Keratinocyte (primary cell): ENCODE results near the gene MAP3K14. TPM values are rescaled to one million over a fixed set of nuclear protein-coding genes. Genes with fewer than 3 reads are reported as not detected.

Experiments used
- DNase-seq: peaks from one replicate; pipeline ENCODE4 v3.0.0-alpha.2; 2011; ENCODE audit warnings: low read depth, missing footprints, low spot score
- FAIRE-seq: peaks from 2 replicates; lab custom pipeline; 2011; peaks lifted over from hg19 to GRCh38; lab: Jason Lieb, UNC
- H2AFZ ChIP-seq: 2 replicates; pipeline ENCODE4 v1.6.0; 2012; ENCODE audit warnings: low read length, control low read depth, inconsistent platforms; ENCODE audit not compliant: control insufficient read depth
- H3K27ac ChIP-seq: 2 replicates; pipeline ENCODE4 v1.5.1; 2011; ENCODE audit warnings: low read length; ENCODE audit not compliant: control insufficient read depth, insufficient read depth
- H3K27me3 ChIP-seq: 3 replicates; pipeline ENCODE4 v1.6.0; 2011; ENCODE audit warnings: low read length; ENCODE audit not compliant: control insufficient read depth, insufficient read depth; ENCODE audit errors: extremely low read depth
- H3K36me3 ChIP-seq, 2 experiments: 2 replicates in 1 of 2; 3 replicates in 1 of 2; pipeline ENCODE4 v1.5.1; 2011; ENCODE audit warnings: low read length in 2 of 2, mild to moderate bottlenecking in 1 of 2; ENCODE audit not compliant: control insufficient read depth in 2 of 2, insufficient read depth in 2 of 2; ENCODE audit errors: extremely low read depth in 1 of 2
- H3K4me1 ChIP-seq: 3 replicates; pipeline ENCODE4 v1.5.1; 2011; ENCODE audit warnings: low read length; ENCODE audit not compliant: control insufficient read depth, insufficient read depth; ENCODE audit errors: extremely low read depth
- H3K4me2 ChIP-seq: 3 replicates; pipeline ENCODE4 v1.6.0; 2011; ENCODE audit warnings: low read depth, low read length; ENCODE audit not compliant: control insufficient read depth, insufficient read depth; ENCODE audit errors: extremely low read depth
- H3K4me3 ChIP-seq, 3 experiments: fragments of 200-600 bp in 1 of 3; sonication (generic) in 1 of 3; 2 replicates in 2 of 3; 3 replicates in 1 of 3; pipeline ENCODE4 v1.5.1; 2011 to 2016; ENCODE audit warnings: low read length in 3 of 3, mild to moderate bottlenecking in 3 of 3, control low read depth in 2 of 3, inconsistent platforms in 1 of 3, low read depth in 1 of 3, mixed read lengths in 1 of 3, mixed run types in 1 of 3, moderate library complexity in 1 of 3; ENCODE audit not compliant: control insufficient read depth in 2 of 3, insufficient read depth in 2 of 3; ENCODE audit errors: extremely low read depth in 1 of 3
- H3K79me2 ChIP-seq: 2 replicates; pipeline ENCODE4 v1.6.0; 2012; ENCODE audit warnings: low read length; ENCODE audit not compliant: control insufficient read depth, insufficient read depth
- H3K9ac ChIP-seq: 3 replicates; pipeline ENCODE4 v1.6.0; 2011; ENCODE audit warnings: low read length; ENCODE audit not compliant: control insufficient read depth, insufficient read depth; ENCODE audit errors: extremely low read depth
- H3K9me1 ChIP-seq: 3 replicates; pipeline ENCODE4 v1.6.0; 2011; ENCODE audit warnings: low read length; ENCODE audit not compliant: control insufficient read depth, insufficient read depth; ENCODE audit errors: extremely low read depth
- H3K9me3 ChIP-seq: 2 replicates; pipeline ENCODE4 v1.5.1; 2012; ENCODE audit warnings: low read depth, low read length; ENCODE audit not compliant: control insufficient read depth
- H4K20me1 ChIP-seq: 3 replicates; pipeline ENCODE4 v1.6.0; 2011; ENCODE audit warnings: low read length; ENCODE audit not compliant: control insufficient read depth, insufficient read depth; ENCODE audit errors: extremely low read depth
- CTCF ChIP-seq, 3 experiments: IDR thresholded peaks in 1 of 3; conservative IDR thresholded peaks in 1 of 3; optimal IDR thresholded peaks in 1 of 3; 2 replicates in 2 of 3; 3 replicates in 1 of 3; pipeline versions ENCODE3 to v1.5.1; 2011; ENCODE audit warnings: low read length in 3 of 3, mild to moderate bottlenecking in 3 of 3, moderate library complexity in 2 of 3, control low read depth in 1 of 3, inconsistent platforms in 1 of 3; ENCODE audit not compliant: insufficient read depth in 2 of 3; ENCODE audit errors: extremely low read depth in 1 of 3
- EZH2 ChIP-seq: IDR thresholded peaks from one replicate; pipeline ENCODE4 v1.6.1; 2012; ENCODE audit warnings: inconsistent platforms, mild to moderate bottlenecking, low read length, moderate library complexity
- dilution Hi-C: fragments of 300-500 bp; cut with MboI; formaldehyde crosslinking; loops from one replicate; pipeline ENCODE4 v1.7.0; 2020; ENCODE audit warnings: low sequenced_read_pairs; ENCODE audit not compliant: extremely low pct_ligation_motif_present
- polyA plus RNA-seq, 5 experiments: library from polyadenylated mRNA; depleted of rRNA in 3 of 5; stranded (reverse) in 3 of 5; stranded (forward) in 1 of 5; unstranded in 1 of 5; fragments of >200 nt; gene quantifications; 1 replicate in 1 of 5; 2 replicates in 3 of 5; 3 replicates in 1 of 5; pipeline versions ENCODE4 v1.2.1 to v1.2.3, GENCODE V29; 2011 to 2012; ENCODE audit warnings: missing spikeins in 2 of 5, low read depth in 1 of 5, low replicate concordance in 1 of 5

Gene MAP3K14
- polyA plus RNA-seq, 1 donor (not counting 4 experiments of a cell fraction or from before 2014, with no cell fraction given), result 6.5 TPM

GRCh38 chr17:45233423-45233924 lies 83.3 kb downstream of the MAP3K14 start:
- Histone ChIP-seq H3K4me3 (no peak overlapping the region), H3K79me2 (no peaks in the 10 kb centered on the region), H3K9me3 (no peaks in the 10 kb centered on the region), H3K4me1 (peaks cover 17% of the 10 kb centered on the region), H3K9ac (no peak overlapping the region), H3K36me3 (no peaks in the 10 kb centered on the region), H3K9me1 (no peaks in the 10 kb centered on the region), H3K27ac (no peak overlapping the region), H4K20me1 (no peaks in the 10 kb centered on the region), H2AFZ (no peak overlapping the region), H3K27me3 (peaks cover 9% of the 10 kb centered on the region), H3K4me2 (no peak overlapping the region)
- FAIRE-seq (no peak), DNase-seq (no peak)
- dilution Hi-C loops, result no loop called here
- TF ChIP-seq EZH2, result no peak
- no peak for TF ChIP-seq CTCF (optimal IDR thresholded peaks at IDR 0.05 in 1 of 3, IDR thresholded peaks at IDR 0.05 in 1 of 3, conservative IDR thresholded peaks at IDR 0.05 in 1 of 3; ENCODE audit: extremely low read depth in 1 of 3, insufficient read depth in 2 of 3, low read length in 3 of 3)

- DNase-seq (no peak), FAIRE-seq (no peak)
- Histone ChIP-seq H3K9ac (no peak overlapping the region), H3K9me1 (no peaks in the 10 kb centered on the region), H3K4me3 (no peak overlapping the region), H3K79me2 (no peaks in the 10 kb centered on the region), H3K4me2 (no peak overlapping the region), H3K27ac (no peak overlapping the region), H2AFZ (no peak overlapping the region), H3K27me3 (peaks cover 9% of the 10 kb centered on the region), H3K36me3 (no peaks in the 10 kb centered on the region), H3K4me1 (peaks cover 20% of the 10 kb centered on the region), H3K9me3 (no peaks in the 10 kb centered on the region), H4K20me1 (no peaks in the 10 kb centered on the region)
- TF ChIP-seq EZH2 (no peak), CTCF (optimal IDR thresholded peaks at IDR 0.05 in 1 of 3, IDR thresholded peaks at IDR 0.05 in 1 of 3, conservative IDR thresholded peaks at IDR 0.05 in 1 of 3; ENCODE audit: extremely low read depth in 1 of 3, insufficient read depth in 2 of 3, low read length in 3 of 3) (no peak)
- dilution Hi-C loops, result no loop called here
Observed at GRCh38 chr17:45232514-45233422, 84.1 kb downstream of the MAP3K14 start.
